NOMO-1 treated with DMSO at 0.1 percent for 48 hours (cell line): ENCODE measurements around the gene SLC5A1.
"Not testable (repeated sequence)": the region's sequence is repeated elsewhere in the genome, so short reads cannot be mapped to it uniquely, and the experiment has no call there.

ENCODE experiments used
- DNase-seq: peaks from one replicate; lab custom pipeline; 2025; ENCODE audit not compliant: unreplicated experiment; lab: John Stamatoyannopoulos, UW

Gene SLC5A1

DNA sequence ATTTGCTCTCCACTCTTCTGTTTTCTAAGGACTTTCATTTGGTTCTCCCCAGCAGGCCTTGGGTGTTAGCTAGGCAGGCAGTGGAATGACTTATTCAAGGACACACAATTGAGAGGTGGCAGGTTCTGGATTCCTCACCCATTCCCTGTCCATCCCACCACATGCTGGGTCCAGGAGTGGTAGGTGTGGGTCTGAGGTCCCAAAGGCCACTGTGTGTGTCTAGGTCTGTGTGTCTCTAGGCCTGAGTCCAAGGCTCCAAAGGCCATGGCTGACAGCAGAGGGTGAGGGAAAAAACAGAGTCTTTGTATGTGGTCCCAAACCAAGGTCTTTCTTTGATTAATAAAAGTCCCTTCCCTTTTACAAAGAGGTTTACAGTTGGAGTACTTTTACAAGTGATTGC, 40.8 kb downstream of the SLC5A1 start:
- no peak for DNase-seq

DNA sequence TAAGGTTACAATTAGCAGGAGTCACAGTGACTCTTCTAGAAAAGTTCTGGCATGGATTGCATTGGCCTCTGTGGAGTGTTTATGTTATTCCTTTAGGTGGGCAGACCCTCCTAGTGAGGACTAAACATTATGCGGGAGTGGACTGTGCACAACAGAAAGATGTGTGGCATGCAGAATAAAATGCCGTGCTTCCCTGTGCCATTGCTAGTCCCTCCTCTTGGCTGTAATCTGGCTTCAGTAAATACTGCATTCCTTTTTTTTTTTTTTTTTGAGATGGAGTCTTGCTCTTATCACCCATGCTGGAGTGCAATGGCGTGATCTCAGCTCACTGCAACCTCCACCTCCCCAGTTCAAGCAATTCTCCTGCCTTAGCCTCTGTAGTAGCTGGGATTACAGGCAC, 45.0 kb downstream of the SLC5A1 start:
- no peak for DNase-seq

DNA sequence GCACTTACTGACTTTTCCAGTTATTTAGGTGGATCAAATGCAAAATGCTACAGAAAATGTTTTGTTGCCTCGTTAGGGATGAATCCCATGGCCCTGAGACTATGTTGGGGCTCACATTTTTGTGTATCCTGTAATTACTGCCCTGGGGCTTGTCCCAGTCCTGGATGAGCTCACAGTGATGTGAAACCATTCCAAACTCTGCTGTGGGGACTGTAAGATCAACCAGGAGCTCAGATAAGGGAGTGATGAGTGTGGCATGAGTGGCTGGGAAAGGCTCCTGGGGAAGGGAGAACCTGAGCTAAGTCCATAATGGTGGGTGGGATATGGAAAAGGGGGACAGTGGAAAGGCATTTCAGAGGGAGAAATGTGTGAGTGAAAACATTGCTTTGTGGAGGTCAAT, 54.0 kb downstream of the SLC5A1 start:
- DNase-seq: no peak

DNA sequence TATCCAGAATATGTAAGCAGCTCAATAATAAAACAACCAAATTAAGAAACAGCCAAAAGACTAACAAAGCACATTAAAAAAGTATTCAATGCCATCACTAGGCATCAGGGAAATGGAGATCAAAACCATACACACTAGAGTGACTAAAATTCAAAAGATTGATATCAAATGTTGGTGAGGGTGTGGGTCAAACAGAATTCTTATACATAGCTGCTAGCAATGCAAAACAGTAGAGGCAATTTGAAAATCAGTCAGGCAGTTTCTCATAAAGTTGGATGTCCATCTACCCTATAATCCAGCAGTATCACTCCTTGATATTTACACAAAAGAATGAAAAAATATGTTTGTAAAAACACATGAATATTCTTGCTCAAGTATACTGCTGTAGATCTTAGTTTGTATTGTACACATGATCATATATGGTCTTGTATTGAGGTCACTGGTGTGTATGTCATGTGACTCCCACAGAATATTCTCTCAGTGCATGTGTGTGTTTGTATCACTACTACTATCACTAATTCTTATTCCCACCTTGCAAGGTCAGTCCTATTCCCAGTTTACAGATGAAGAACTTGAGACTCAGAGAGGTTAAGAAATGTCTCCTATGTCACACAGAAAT, 54.9 kb downstream of the SLC5A1 start:
- DNase-seq: no peak

DNA sequence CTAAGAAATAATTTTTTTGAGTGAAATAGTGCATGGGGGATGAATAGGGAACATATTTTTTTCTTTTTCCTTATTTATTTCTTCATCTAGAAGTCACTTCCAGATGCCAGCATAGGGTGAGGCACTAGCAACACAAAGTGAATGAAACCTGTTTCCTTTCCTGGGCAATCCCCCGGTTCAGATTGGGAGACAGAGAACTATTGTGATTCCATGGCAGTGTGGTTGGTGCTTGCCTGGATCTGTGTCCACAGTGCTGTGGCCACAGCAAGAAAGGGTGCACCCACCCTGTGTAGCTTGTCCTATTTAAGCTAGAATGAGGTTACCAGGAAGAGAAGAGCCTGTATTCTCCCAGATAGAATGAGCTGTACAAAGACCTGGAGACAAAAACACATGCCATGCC, 57.6 kb downstream of the SLC5A1 start:
- no peak for DNase-seq

DNA sequence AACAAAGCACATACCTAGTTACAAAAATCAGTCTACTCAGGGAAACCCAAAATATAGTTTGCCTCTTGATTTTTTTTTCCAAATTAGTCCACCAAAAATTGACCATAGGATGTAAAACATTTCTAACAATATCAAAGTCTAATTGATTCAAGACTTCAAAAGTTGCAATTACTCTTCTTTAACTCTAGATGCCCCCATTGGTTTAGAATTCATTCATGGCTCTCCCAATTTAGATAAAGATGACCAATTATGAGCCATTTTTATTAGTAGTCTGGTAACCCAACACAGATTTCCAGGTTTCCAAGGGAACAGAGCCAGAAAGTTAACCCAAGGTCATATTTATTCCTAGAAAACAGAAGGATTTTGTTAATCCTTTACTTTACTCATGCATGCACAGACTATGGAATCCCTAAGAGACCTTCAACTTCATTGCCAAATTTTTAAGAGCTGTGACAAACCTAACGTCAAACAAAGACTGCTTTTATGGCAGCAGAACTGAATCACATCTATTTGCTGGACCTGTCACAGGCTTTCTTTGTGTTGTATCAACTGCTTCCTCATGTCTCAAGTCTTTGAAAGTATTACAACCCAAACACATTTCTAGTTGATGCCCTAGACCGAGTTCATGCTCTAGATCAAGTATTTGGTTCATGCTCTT, 60.7 kb downstream of the SLC5A1 start:
- DNase-seq: peak; percentile 25

DNA sequence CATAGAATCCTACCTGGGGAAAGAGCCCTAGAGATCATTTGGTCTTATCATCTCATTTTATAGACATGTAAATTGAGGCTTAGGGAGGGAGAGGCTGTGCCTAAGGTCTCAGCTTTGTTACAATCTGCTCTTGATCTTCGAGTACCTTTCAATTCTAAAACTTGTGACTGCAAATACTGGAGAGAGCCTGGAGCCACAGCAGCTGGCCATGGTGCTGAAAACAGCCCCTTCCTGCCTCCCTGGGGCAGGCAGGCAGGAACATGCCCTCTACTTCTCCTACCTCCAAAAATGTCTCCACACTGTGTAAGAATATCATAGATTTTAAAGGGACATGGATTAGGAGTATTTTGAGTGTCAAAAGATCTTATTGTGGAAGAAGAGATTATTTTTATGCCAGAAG, 63.9 kb downstream of the SLC5A1 start:
- peak; percentile 13 for DNase-seq

DNA sequence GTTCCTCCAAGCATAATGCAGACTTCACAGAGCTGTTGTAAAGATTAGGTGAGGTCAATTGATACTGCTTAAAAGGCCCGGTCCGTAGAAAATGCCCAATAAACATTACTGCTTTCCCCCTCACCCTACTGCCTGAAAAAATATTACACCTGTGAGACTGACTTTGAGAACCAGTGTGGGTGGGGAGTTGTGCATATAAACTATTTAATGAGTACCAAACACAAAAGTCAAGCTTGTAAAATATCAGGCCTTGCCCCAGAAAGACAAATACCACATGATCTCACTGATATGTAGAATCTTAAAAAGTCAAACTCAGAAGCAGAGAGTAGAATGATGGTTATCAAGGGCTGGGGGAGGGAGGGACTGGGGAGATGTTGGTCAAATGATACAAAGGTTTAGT, 69.3 kb downstream of the SLC5A1 start:
- DNase-seq: no peak

DNA sequence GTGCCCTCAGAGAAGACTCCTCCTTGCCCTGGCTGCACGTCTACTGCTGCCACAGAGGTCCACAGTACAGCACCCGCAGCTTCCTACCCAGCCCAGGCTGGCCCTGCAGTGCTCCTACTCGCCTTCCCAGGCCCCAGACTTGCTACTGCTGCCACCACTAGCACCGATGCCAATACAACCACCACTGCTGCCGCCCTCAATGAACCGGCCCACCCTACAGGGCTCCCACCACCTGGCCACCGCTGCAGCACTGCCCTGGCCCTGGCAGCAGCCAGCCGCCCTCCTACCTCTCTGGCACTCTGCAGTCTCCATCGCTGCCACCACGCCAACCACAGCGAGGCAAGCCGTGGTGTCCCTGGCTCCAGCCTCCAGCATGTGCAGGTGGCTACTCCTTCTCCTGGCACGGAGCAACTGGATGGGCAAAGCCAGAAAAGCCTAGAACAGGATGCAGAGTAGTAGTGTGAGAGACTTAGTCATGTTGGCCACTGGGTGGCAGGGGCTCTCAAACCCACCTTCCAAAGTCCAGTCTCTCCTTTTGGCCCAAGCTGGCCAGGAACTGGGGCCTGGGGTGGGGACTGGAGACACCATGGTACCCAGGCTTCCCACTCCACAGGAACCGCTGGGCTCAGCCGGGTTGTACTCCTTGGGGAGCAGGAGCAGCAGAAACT, 76.6 kb downstream of the SLC5A1 start:
- no peak for DNase-seq

DNA sequence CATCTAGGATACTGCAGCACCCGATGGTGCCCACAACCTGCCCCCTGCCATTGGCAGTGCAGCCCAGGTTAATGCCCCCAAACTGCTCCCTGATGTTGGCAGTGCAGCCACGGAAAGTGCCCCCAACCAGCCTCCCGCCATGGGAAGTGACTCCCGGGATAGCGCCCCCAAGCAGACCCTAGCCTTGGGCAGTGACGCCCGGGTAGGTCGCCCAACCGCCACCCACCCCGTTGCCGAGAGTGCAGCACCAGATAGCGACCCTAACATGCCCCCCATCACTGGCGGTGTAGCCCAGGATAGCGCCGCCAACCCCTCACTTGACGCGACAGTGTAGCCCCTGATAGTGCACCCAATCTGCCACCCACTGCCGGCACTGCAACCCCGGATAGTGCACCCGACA, 77.5 kb downstream of the SLC5A1 start:
- DNase-seq: no peak

DNA sequence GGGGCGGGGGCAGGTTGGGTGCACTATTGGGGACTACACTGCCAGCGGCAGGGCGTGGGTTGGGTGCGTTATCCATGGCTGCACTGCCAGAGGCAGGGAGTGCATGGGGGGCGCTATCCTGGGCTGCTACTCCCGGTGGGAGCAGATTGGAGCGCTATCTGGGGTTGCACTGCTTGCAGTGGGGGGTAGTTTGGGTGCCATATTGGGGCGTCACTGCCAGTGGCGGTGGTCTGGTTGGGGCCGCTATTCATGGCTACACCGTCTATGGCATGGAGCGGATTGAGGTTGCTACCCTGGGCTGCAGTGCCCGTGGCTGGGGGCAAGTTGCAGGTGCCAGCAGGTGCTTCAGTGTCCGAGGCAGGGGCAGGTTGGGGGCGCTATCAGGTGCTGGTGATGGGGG, 79.8 kb downstream of the SLC5A1 start:
- no peak for DNase-seq

DNA sequence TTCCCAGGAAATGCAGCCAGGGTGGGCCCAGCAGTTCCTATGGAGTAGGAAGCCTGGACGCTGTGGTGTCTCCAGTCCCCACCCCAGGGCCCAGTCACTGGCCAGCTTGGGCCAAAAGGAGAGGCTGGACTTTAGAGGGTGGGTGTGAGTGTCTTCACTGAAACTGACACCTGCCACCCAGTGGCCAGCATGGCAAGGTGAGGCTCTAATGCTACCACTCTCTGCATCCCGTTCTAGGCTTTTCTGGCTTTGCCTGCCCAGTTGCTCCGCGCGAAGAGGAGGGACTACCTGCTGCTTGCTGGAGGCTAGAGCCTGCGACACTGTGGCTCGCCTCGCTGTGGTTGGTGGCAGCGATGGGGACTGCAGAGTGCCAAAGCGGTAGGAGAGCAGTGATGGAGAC, 80.6 kb downstream of the SLC5A1 start:
- DNase-seq: no peak

DNA sequence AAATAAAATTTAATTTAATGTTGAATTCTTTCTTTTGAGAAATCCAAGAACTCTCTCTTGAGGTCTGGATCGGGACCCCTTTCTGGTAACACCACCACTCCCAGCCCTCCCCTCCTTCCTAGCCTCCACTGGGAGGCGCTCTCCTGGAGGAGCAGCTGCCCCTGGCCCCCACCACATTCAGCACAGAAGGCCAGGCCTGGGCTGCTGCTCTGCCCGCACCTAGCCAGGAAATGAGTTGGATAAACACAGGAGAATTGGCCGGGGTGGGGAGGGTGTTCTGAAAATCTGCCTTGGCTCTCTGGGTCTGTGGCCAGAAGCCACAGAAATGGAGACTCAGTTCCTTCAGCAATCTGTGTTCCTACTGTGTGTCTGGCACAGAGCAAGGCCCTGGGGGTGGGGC, 84.8 kb downstream of the SLC5A1 start:
- no peak for DNase-seq

DNA sequence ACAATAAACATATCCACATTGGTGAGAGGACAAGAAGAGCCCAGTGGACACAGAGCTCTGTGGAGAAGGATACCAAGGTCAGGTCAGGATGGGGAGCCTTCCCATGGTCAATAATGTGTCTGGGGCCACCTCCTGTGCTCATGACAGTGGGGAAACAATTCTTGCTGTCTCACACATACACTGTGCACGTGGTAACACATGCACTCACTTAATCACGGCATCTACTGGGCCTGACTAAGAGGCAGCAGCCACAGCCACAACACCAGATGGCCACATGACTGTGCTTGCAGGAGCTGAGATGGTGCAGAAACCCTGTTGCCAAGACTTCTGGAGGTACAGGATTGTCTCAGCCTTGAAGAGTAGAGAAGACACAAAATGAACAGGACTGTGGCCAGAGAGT, 87.4 kb downstream of the SLC5A1 start:
- no peak for DNase-seq

DNA sequence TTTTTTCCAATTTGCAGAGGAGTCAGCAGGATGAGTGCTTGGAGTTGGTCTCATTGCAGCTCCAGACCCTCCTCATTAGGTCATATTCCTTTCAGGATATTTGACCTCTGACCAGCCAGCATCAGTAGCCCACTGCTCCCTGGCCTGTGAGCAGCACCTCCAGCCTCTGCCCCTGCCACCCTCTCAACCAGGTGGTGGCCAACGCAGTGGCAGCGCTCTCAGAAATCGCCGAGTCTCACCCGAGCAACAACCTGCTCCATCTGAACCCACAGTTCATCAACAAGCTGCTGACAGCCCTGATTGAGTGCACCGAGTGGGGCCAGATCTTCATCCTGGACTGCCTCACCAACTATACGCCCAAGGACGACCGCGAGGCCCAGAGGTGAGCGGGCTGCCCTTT, 89.1 kb downstream of the SLC5A1 start:
- DNase-seq: no peak

DNA sequence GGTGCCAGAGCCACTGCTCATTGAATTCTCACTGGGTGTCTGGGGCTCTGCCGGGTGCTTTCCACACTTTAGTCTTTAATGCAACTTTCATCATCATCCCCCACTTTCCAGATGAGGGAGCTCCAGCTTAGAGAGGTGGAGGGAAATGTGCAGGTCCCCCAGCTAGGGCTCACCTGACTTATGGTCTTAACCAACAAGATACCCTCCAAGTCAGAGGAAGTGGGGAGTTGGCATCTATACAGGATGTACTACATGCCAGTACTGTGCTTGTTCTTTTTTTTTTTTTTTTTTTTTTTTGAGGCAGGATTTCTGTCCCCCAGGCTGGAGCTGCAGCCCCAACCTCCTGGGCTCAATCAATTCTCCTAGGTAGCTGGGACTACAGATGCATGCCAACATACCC, 89.7 kb downstream of the SLC5A1 start:
- no peak for DNase-seq

DNA sequence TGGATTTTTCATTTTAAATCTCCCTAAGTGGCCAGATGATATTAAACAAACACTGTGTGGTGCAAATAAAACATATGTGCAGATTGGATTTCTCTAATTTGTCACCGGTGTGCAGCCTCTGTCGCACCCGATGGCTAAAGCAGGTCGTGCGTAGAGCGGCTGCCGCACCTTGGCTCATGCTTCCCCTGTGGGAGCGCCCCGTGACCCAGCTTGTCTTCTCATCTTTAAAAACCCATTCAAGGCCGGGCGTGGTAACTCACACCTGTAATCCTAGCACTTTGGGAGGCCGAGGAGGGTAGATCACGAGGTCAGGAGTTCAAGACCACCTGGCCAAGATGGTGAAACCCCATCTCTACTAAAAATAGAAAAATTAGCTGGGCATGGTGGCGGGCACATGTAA, 91.7 kb downstream of the SLC5A1 start:
- DNase-seq: not testable (repeated sequence)

DNA sequence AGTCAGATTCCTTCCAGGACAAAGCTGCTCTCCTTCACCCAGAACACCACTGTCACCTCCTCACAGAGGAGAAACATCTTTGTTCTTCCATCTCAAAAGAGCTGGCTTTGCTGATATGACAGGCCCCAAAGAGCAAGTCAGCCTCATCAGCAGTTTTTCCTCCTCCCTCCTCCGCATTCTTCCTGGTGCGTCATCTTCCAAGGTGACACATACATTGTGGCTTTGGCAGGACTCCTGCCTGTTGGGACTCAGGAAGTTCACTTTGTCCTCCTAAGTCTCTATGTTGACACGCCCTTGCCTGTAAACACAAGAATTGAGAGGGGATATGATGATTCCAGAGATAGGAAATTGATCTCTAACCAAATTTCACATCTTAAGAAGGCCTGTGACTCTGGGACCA, 92.9 kb downstream of the SLC5A1 start:
- not testable (repeated sequence) for DNase-seq

DNA sequence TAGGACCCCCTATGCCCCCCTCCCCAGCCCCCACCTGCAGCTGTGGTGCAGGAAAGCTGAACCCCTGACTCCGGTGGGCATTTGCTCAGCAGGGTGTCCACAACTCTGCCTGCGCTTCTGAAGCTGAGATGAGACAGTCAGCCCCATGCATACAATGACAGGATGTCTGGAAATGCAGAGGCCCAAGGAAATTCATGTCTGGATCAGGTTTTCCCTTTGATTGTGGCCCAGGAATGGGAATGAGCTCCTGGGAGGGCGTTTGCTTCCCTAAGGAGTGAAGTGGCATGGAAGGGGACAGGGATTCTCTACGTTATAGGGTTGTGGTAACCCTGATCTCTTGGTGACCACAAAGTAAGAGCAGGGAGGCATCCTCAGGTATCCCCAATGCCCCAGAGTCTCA, 93.8 kb downstream of the SLC5A1 start:
- DNase-seq: not testable (repeated sequence)

DNA sequence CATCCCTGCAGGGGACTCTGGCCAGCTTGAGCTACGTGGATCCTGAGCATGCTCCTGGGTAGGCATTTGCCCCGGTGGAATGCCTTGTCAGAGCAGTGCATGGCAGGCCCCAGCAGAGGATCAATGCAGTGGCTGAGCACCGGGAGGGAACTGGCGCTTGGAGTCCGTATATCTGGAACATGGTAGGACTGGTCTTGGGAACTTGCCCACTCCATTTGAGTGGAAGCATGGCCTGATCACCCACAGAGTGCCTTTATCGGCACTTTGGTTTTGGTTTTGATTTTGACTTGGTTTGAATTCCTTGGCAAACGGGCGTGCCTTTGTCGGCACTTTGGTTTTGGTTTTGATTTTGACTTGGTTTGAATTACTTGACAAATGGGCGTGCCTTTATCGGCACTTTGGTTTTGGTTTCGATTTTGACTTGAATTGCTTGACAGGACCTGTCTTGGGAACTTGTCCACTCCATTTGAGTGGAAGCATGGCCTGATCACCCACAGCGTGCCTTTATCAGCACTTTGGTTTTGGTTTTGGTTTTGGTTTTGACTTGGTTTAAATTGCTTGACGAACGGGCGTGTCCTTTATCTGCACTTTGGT, 94.8 kb downstream of the SLC5A1 start:
- peak; percentile 57 for DNase-seq

DNA sequence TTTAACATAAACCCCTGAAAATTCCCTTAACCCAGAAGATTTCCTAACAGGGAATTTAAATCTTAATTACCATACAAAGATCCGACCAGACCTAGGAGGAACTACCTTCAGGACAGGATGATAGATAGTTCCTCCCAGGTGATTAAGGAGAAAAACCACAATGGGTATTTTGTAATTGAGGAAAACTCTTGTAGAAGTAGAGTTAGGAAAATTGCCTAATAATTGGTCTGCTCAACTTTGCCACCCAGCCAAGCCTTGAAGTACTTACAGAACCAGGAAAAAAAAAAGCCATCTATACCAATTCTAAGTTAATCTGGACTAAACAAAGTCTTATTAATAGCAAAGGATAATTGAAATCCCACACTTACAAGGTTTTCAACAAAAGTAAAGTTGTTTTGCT, 95.5 kb downstream of the SLC5A1 start:
- DNase-seq: not testable (repeated sequence)

DNA sequence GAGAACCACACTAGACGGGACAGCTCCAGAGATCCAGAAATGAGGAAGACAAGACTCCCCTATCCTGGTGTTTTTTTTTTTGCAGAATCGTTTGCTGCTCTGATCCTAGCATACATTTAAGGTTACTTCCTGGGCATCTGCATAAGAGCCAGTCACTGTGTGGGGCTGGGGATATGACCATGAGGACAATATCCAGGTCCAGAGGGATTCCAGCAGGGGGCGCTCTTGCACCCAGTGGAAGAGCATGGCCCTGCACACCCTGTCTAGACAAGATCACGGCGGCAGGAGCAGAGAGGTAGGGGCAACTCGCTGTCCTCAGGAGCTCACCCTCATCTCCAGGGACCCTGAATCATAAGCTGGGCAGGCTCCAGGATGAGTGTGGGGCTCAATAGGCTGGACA, 97.6 kb downstream of the SLC5A1 start:
- peak; percentile 12 for DNase-seq
